Stimulated activated CD4-positive, alpha-beta T cell treated with anti-CD3 and anti-CD28 coated beads, Interleukin-4, amount 100 ng/mL, for 48 hours (primary cell): ENCODE measurements around the gene GCSAM.
A peak's percentile ranks its signal among the peaks of the same experiment; 100 is the strongest.

Experiments
- DNase-seq, 2 donors: peaks; one replicate each; pipeline ENCODE4 v3.0.0-alpha.2; 2020; ENCODE audit warnings: low read depth in 2 of 2

GCSAM gene, protein sequence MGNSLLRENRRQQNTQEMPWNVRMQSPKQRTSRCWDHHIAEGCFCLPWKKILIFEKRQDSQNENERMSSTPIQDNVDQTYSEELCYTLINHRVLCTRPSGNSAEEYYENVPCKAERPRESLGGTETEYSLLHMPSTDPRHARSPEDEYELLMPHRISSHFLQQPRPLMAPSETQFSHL

DNA sequence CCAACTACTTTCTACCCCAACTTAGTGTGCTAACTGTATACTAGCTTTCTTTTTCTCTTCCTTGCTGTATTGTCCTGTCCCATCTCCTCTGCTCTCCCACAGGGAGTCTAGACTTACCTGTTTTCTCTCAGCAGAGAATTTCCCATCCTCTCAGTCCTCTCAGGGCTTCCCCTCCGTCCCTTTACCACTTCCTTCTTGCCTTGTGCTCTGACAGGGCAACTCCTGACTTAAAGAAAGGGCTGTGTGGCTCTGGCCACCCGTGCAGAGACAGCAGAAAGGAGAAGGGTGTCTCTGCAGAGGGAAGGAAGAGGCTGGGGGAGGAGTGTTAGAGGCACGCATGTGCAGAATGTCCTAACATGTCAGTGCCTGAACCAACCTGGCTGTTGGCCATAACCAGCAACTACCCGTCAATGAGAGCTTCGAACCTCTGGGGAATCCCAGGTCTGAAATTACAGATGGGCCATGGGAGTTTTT lies at the start of gene GCSAM:
Gene GCSAM (minus strand): TSS at position 274 of the 474 bp plus-strand sequence. CDS start 128 bp downstream, at position 146.
- peak; percentile 31 to 58 for DNase-seq

DNA sequence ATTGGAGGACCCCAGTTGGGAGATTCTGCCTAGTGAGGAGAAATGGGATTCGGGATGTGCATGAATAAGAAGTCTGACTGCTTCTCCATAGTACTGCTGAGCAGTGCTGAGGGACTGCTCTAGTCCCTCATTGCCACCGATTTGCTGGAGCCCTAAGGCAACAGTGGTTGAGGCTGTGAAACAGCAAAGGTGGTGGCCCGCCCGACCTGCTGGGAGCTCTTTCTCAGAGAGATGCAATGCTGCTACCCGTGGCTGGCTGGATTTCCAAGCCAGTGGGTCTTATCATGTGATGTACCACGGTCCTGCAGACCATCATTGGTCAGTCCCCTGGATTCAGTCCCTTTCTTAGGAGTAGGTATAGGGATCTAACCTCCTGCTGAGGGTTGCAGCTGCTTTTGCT lies 42.6 kb upstream of the GCSAM start:
- DNase-seq = no peak

DNA sequence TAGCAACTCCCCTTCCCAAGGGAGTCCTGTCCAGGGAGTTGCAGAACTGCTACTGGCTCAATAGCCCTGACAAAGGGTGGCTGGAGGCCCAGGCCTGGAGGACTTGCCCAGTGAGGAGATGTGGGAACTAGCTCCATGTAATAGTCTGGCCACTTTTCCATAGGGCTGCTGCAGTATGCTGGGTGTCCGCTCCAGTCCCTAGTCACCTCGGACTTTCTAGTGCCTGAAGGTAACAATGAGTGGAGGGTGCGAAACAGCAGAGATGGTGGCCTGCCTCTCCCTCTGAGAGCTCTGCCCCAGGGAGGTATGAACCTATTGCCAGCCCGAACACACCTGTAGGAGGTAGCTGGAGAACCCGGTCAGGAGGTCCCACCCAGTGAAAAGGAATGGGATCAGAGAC lies 42.0 kb upstream of the GCSAM start:
- no peak for DNase-seq

DNA sequence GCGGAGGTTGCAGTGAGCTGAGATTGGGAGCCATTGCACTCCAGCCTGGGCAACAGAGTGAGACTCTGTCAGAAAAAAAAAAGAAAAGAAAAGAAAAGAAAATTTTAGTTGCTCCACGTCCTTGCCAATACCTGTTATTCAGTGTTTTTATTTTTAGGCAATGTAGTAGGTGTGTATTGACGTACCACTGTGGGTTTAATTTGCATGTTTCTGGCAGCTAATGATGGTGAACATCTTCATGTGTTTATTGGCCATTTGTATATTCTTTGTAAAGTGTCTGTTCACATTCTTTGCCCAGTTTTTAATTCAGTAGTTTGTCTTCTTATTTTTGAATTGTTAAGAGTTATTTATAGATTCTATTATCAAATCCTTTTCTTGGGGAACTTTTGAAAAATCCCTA lies 38.1 kb upstream of the GCSAM start:
- no peak for DNase-seq

DNA sequence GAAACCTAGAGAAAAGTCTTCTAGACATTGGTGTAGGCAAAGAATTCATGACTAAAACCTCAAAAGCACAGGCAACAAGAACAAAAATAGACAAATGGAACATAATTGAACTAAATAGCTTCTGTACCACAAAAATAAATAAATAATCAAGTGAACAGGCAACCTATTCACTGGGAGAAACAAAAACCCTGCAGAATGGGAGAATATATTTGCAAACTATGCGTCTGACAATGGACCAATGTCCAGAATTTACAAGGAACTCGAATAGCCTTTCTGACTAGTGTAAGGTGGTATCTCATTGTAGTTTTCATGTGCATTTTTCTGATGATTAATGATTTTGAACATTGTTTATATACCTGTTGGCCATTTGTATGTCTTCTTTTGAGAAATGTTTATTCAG lies 37.0 kb upstream of the GCSAM start:
- no peak for DNase-seq

DNA sequence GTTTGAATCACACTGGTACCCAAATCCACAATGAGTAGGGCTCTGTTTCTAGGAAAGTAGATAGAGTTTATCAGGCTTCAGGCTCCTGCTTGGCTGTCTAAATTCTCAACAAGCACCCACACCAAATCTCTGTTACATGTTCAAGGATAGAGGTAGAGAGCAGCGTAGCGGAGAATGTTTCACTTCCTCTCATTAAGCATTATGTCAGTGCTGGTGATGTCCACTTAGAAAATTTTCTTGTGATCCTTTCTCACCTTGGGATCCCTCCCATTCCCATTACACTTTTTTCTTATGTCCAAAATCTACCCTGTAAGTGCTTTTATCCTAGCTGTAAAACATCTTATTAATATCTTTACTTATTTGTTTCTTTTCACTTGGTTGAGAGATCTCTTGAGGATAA lies 34.7 kb upstream of the GCSAM start:
- DNase-seq = no peak

DNA sequence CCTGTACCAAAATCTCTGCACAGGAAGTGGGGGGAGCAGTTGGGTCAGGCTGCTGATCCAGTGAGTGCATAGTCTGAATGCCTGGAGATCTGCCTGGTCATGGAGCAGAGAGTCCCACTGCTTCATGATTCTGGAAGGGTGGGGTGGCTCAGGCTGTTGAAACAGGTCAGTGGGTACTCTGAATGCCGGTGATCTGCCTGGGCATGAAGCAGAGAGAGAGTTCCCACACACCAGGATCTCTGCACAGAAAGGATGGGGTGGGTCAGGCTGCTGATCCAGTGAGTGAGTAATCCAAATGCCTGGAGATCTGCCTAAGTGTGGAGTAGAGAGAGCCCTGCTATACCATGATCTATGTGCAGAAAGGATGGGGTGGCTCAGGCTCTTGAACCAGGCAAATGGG lies 16.1 kb upstream of the GCSAM start:
- DNase-seq = no peak

DNA sequence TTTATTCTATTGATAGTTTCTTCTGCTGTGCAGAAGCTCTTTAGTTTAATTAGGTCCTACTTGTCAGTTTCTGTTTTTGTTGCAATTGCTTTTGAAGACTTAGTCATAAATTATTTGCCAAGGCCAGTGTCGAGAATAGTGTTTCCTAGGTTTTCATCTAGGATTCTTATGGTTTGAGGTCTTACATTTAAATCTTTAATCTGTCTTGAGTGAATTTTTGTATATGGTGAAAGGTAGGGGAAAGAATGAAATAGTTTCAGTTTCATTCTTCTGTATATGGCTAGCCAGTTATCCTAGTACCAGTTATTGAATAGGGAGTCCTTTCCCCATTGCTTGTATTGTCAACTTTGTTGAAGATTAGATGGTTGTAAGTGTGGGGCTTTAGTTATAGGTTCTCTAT lies 10.6 kb upstream of the GCSAM start:
- DNase-seq = no peak

DNA sequence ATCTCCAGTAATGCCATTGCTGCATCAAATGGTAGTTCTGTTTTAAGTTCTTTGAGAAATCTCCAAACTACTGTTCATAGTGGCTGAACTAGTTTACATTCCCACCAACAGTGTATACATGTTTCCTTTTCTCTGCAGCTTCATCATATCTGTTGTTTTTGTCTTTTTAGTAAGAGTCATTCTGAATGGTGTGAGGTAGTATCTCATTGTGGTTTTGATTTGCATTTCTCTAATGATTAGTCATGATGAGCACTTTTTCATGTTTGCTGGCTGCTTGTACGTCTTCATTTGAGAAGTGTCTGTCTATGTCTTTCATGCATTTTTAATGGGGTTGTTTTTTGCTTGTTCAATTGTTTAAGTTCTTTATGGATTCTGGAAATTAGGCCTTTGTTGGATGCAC lies 10.2 kb upstream of the GCSAM start:
- DNase-seq = no peak

DNA sequence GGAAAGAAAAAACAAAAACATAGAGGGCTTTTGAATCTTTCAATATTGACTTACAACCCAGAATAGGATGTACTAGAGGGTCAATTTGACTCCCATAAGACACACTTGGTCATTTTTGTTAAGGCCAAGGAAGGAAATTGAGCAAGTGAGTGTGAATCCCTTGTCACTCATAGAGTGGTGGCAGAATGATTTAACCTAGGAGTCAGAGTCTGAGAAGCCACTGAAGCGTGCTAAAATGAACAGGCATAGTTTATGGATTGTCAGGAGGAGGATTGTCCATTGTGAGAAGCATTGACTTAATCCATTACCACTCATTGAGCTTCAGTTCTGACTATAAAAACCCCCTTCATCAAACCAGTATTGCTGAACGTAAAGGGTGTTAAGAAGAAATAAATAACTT lies 8.2 kb upstream of the GCSAM start:
- DNase-seq = no peak

DNA sequence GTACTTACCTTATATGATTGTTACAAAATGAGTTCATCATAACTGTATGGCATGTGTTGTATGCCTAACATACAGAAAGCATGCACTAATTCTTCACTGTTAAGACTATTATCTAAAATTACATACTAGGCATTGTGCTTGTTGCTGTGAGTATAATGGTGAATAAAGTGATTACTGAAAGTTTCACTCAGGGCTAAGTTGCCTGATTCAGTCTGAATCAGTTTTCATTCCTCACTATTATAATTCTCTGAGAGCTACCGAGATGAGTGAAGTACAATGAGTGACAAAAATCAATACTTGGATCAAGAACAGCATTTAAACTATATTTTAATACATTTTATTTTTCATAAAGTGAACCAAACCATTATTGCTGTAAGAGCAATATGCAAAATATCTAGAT lies 7.5 kb upstream of the GCSAM start:
- no peak for DNase-seq

DNA sequence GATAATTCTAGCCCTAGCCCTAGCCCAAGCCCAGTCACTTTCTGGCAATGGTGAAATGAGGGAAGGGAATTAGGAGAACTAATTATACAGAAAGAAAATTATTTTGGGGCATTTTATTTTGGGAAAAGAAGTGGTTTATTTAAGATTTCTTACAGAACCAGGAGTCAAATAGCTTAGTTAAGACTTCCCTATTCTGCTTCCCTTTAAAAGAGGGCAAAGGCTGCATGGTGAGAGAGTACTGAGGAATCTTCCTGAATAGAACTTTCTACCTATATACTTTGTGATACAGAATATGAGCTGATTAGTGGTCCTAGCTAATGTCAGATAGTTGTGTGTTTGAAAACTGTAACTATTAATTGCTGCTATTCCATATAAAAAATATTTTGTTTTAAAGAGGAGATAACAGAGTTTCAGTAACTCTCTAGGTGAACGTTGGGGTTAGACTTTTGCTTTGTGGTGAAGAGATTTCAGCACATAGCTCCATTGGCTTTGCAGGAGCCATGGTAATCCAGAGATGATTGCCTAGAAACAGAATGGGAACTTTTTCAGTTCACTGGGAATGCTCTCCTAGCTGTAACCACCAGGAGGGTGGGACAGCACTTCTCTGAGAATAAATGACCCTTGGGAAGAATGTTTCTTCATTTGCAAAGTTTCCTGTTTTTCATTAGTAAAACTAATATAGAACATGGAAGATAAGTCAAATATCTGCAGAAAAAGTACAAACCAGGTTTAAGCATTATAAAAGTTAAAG lies 5.3 kb upstream of the GCSAM start:
- no peak for DNase-seq

DNA sequence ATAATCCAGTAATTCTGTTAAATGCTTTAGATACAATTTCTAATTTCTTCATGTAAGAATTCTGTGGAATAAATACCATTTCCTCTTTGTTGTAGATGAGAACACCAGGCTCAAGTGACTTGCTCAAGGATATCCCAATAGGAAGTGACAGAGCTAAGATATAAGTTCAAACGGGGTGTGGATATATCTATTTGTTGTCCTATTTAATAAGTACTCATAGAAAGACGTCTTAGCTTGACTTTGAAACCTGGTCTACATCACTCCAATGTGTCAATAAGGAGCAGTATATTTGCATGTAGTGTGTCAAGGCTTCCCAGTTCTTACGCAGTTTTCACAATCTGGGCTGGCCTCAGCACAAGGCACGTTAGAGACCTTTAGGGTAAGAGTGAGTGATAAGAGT lies 4.7 kb upstream of the GCSAM start:
- DNase-seq = no peak

DNA sequence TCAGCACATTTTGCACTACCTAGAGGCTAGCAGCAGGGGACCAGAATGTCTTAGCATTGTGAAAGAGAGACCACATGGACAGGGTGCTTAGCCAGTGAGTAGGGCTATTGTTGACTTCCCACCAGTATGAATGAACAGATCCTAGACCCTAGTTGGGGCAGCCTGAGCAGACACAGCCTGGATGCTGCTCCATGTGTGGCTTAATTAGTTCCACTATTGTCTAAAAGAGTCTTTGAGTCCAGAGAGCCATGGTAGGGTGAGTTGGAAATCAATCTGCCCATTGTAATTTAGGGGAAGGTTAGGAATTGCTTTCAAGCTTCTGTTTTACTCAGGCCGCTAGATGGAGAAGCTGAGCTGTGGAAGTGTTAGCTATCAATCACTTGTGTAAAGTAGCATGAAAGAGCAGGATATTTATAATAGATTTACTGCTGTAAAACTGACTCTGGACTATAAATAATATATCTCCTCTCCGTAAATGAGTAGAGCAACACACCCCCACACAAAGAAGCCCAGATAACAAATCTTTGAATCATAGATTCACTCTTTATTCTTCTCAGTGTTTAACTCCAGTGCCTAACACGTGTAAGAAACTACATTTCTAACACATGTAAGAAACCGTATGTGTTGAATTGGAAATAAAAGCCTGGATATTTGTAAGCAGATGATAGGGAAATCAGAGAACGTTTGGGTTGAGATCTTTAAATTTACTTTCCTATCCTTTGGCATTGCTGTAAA lies 4.1 kb upstream of the GCSAM start:
- DNase-seq = peak in 1 of 2 donors; percentile 30

DNA sequence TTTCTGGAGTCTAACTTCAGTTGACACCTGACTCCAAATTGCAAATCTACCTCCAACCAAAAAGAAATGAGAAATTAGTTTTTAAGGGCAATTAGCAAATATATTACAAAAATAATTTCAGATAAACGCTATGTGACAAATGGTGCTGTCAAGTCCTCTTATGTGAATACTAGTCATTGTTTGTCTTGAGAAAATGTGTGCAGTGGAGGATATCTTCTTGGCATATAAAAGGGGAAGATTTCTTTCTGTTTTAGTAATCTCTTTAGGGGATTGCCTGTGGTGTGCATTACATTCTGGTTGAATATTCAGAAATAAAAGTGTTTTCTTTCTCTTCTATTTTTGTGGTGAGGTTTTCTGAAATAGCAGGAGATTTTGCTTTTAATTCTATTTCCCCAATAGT lies 3.0 kb upstream of the GCSAM start:
- DNase-seq = no peak

DNA sequence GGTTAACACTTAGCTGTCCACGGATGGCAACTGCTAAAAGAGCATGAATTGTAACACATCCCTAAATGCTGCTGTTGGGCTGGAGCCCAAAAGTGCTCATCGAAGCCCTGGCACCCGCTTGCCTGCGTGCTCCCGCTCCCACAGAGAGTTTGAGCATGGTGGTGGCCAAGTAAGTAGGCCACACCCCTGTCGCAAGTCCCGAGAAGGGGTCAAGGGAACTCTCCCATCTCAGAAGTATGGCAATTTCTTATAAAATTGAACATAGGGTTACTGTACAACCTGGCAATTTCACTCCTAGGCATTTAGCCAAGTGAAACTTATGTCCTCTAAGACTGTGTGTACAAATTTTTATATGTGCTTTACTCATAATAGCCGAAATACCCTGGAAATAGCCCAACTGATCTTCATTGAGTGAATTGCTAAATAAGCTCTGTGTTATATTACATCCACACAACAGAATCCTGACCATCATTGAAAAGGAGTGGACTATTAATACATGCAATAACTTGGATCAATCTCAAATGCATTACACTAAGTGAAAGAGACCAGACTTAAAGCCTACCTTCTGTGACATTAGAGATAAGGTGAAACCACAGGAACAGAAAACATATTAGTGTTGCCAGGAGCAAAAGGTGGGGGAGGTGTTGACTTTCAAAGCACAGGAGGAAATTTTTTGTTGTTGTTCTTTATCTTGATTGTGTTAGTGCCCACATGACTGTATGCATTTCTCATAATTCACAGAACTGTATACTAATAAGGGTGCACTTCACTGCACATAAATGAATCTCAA lies 1.5 kb upstream of the GCSAM start:
- DNase-seq = no peak

DNA sequence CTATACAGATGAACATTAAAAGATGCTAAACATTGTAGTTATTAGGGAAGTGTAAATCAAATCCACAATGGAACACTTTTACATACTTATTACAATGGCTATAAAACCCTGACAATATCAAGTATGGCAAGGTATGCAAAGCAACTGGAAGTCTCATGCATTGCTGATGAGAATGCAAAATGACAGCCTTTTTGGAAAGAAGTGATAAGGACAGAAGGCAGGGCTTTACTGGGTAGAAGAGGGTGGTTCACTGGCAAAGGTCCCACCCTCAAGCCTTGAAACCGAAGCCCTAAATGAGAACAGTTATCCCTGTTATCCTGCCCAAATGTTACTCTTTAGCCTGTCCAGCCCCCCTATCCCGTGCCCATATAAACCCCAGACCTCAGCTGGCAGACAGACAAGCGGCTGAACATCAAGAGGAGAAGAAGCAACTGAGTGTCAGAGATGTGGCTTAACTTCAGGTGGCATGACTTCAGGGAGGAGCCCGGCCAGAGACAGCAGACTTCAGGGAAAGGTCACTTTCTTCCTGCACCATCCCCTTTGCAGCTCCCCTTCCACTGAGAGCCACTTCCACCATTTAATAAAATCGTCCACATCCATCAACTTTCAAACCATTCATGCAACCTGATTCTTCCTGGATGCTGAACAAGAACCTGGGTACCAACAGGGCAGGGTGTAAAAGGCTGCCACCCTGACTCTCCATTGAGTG lies 732 bp upstream of the GCSAM start:
- DNase-seq = no peak

DNA sequence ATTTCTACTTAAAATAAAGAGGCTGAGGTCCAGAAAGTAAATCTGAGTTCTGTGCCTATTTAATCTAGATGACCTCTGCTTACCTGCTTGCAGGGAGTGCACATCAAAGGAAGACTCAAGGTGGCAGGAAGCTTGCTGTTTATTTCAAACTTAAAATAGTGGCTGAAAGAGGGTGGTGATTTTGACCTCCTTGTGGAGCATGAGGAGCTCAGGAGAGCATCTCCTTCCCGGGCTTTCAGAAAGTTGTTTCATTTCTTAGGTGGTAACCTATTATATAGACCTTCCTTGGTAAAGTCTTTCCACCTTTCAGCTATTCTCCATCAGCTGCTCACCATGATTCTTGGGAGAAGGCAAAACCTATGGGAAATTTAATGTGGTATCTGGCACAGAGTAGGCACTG lies 494 bp downstream of the GCSAM start:
- no peak for DNase-seq

DNA sequence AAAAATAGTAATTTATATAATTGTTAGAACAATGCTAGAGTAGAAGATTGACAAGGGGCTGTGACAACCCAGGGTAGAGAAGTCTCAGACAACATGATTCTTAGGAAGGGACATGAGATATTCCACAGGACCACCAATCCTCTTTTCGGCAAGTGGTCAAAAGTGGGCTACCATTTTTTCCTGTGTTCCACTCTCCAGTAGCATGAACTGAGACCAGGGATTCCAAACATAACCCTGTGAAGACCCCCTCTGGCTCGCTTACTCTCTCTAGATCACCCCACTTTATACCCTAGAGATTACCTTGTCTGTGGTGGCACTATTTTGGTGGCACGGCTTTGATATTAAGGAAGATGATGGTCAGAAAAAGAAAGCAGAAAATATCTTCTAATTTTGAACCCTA lies 960 bp downstream of the GCSAM start:
- DNase-seq = no peak

DNA sequence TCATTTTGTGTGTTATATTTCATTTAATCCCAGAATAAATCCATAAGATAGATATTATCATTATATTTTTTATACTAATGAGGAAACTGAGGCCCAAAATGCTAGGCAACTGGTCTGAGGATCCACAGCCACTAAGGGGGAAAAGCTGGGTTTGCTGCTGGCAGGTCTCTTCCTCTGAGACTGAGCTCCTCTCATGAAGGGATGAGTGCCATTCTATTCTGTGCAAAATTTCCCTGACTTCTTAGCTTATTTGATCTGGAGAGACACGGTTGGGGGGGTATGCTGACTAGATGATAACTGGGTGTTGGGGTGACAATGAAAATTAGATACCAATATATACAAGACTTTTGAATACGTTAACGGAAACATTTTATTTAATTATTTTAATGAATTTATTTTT lies 1.9 kb downstream of the GCSAM start:
- DNase-seq = no peak

DNA sequence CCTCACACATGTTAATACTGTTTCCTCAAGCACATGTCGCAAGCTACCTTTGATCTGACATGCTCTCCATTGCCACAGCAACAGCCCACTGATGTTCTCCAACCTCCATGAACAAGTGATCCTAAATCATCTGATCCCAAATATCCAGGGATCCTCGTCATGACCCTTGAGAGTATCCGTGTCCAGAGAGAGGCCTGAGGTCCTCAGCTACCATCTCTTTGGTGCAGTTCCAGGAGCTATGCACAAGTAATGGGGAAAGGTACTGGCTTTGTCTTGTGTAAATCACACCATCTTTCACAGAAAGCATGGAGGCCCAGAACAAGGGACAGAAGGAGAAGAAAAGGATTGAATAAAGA lies 2.4 kb downstream of the GCSAM start:
- no peak for DNase-seq
